ENCODE data around the gene SIAH2.

DNA sequence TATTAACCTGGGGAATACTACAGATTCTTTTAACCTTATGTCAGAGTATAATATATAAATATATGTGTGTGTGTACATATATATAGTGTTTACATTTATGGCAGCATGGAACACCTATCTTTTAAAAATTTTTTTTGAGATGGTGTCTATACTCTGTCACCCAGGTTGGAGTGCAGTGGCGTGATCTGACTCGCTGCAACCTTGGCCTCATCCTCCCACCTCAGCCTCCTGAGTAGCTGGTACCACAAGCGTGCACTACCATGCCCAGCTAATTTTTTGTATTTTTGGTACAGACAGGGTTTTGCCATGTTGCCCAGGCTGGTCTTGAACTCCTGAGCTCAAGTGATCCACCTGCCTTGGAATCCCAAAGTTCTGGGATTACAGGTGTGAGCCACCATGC lies 40.7 kb downstream of the SIAH2 start:
- TF ChIP-seq POLR2AphosphoS5 (IDR thresholded peaks at IDR 0.05) (no peak), POLR2A (IDR thresholded peaks at IDR 0.05) (no peak)
- TF ChIP-seq, protein P1, sequence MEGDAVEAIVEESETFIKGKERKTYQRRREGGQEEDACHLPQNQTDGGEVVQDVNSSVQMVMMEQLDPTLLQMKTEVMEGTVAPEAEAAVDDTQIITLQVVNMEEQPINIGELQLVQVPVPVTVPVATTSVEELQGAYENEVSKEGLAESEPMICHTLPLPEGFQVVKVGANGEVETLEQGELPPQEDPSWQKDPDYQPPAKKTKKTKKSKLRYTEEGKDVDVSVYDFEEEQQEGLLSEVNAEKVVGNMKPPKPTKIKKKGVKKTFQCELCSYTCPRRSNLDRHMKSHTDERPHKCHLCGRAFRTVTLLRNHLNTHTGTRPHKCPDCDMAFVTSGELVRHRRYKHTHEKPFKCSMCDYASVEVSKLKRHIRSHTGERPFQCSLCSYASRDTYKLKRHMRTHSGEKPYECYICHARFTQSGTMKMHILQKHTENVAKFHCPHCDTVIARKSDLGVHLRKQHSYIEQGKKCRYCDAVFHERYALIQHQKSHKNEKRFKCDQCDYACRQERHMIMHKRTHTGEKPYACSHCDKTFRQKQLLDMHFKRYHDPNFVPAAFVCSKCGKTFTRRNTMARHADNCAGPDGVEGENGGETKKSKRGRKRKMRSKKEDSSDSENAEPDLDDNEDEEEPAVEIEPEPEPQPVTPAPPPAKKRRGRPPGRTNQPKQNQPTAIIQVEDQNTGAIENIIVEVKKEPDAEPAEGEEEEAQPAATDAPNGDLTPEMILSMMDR (IDR thresholded peaks at IDR 0.05), result no peak
